ENCODE measurements around the gene SLC6A9. TPM values are rescaled to one million over a fixed set of nuclear protein-coding genes. Genes with fewer than 3 reads are reported as not detected.

The SLC6A9 gene
- total and polyA plus RNA-seq, 7 donors, result 0.28 to 1.2 (median 0.71) TPM

DNA sequence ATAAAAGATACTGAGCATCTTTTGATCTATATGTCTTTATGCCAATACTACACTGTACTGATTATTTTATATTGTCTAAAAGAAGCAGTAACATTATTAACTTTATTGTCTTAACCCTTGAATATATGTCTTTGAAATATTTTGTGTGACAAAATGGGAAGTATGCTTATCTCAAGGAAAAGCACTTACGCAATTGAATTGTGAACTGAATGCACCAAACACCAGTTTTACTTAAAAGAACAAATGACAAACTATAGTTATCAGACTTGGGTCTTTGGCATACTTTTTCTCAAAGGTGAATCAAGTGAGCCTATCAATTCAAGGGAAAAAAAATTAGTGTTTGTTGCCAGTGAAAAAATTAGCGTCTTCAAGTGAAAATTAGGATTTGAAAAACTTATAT is 9.2 kb upstream of the SLC6A9 start:
- WGBS, 3 donors, result 91 to 96% (median 93%) methylated on average over 2 of the region's 2 CpGs
- DNase-seq (no peak), ATAC-seq (no peak)
- Histone ChIP-seq H3K9me3 (no peaks in the 10 kb centered on the region), H3K36me3 (ENCODE audit: insufficient read depth in 1 of 2, low read depth in 1 of 2) (no peaks in the 10 kb centered on the region), H3K27me3 (ENCODE audit: insufficient read depth in 3 of 3, low read length in 2 of 3) (no peaks in the 10 kb centered on the region), H3K4me1 (peaks cover 15% of the 10 kb centered on the region), H3K4me3 (no peak overlapping the region), H3K27ac (no peak overlapping the region)
- intact Hi-C loops (cut with DNase I), result no loop called here
- TF ChIP-seq, protein P1, sequence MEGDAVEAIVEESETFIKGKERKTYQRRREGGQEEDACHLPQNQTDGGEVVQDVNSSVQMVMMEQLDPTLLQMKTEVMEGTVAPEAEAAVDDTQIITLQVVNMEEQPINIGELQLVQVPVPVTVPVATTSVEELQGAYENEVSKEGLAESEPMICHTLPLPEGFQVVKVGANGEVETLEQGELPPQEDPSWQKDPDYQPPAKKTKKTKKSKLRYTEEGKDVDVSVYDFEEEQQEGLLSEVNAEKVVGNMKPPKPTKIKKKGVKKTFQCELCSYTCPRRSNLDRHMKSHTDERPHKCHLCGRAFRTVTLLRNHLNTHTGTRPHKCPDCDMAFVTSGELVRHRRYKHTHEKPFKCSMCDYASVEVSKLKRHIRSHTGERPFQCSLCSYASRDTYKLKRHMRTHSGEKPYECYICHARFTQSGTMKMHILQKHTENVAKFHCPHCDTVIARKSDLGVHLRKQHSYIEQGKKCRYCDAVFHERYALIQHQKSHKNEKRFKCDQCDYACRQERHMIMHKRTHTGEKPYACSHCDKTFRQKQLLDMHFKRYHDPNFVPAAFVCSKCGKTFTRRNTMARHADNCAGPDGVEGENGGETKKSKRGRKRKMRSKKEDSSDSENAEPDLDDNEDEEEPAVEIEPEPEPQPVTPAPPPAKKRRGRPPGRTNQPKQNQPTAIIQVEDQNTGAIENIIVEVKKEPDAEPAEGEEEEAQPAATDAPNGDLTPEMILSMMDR (IDR thresholded peaks at IDR 0.05), result no peak

DNA sequence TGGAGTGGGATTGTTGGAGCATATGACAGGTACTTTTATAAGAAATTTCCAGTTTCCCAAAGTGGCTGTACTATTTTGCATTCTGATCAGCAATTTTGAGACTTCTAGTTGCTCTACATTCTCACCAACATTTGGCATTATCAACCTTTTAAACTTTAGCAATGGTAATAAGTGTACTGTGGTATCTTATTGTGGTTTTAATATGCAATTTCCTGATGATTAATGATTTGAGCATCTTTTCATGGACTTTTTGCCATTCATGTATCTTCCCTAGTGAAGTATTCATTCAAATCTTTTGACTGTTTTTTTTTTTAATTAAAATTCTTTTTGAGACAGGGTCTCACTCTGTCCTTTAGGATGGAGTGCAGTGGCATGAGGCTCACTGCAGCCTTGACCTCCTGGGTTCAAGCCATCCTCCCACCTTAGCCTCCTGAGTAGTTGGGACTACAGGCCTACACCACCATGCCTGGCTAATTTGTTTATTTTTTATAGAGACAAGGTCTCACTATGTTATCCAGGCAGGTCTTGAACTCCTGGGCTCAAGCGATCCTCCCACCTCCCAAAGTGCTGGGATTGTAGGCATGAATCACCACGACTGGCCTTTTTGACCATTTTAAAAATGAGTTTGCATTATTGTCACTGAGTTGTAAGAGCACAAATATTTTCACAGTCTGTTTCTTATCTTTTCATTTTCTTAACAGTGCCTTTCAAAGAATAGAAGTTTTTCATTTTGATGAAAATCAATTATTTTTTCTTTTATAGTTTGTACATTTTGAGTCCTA is 7.8 kb upstream of the SLC6A9 start:
- Histone ChIP-seq H3K4me1 (peaks cover 18% of the 10 kb centered on the region), H3K36me3 (ENCODE audit: insufficient read depth in 1 of 2, low read depth in 1 of 2) (no peaks in the 10 kb centered on the region), H3K27ac (no peak overlapping the region), H3K4me3 (no peak overlapping the region), H3K9me3 (no peaks in the 10 kb centered on the region), H3K27me3 (ENCODE audit: insufficient read depth in 3 of 3, low read length in 2 of 3) (no peaks in the 10 kb centered on the region)
- TF ChIP-seq, protein P1 (IDR thresholded peaks at IDR 0.05), result no peak
- ATAC-seq (no peak), DNase-seq (no peak)
- intact Hi-C loops (cut with DNase I), result loop anchor here (5.0 to 10.0 kb wide), 3 partner anchors 37 to 277 kb away; no protein-coding TSS in a partner anchor
- 88 to 90% (median 89%) methylated on average over 2 of the region's 2 CpGs for WGBS, 3 donors

DNA sequence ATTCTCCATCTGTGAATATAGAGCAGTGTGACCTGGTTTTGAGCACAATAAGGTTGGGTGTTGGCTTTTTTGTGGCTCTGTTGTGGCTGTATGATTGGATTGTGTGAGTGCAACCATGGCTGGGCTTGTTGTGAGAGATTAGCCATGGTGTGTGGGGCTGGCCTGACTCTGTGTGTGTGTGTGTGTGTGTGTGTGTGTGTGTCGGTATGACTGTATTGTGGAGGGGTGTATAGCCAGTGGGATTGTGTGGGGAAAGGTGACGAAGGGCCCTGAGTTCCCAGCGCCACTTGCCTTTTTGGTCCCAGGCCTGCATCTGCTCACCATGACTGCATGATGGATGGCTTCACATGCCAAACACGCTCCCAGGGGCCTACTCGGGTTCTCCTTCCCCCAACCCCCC is 5.9 kb upstream of the SLC6A9 start:
- H3K4me1 ChIP-seq, result peaks cover 18% of the 10 kb centered on the region
- intact Hi-C loops (cut with DNase I), result loop anchor here (5.0 to 10.0 kb wide), 3 partner anchors 35 to 275 kb away; no protein-coding TSS in a partner anchor
- TF ChIP-seq, protein P1 (IDR thresholded peaks at IDR 0.05), result no peak
- no peaks in the 10 kb centered on the region for H3K27me3 ChIP-seq (ENCODE audit: insufficient read depth in 3 of 3, low read length in 2 of 3)
- 47 to 55% (median 52%) methylated on average over 5 of the region's 5 CpGs for WGBS, 3 donors
- H3K4me3 ChIP-seq, result no peak overlapping the region
- H3K9me3 ChIP-seq, result no peaks in the 10 kb centered on the region
- DNase-seq (no peak), ATAC-seq (no peak)
- H3K27ac ChIP-seq, result no peak overlapping the region
- H3K36me3 ChIP-seq (ENCODE audit: insufficient read depth in 1 of 2, low read depth in 1 of 2), result no peaks in the 10 kb centered on the region

DNA sequence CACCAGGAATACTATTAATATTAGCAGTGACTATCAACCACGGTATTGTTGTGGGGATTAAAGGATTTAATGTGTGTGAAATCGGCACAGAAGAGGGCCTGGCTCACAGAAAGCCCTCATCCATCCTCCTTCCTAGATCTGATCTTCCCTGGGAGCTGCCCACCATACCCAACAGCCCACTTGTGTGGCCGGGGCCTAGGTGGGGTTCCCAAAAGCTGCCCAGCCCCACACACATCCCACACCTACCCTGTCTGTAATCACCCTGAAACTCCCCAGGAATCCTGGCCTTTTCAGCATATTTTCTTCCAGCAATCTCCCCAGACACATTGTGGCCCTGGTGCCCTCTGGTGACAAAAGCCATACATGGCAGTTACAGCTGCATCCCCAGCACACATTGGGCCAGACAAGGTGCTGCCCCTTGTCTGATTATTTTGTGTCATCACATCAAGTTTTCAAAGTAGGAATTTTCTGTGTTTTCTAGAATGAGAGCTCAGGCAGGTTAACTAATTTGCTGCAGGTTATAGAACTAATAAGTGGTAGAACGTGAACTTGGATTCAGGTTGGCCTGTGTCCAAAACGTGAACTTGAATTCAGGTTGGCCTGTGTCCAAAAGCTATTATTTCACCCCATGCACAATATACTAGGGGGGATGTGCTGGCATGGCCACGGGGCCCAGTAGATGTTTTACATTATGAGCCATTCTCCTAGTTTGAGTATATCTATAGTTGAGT is 5.3 kb upstream of the SLC6A9 start:
- TF ChIP-seq, protein P1 (IDR thresholded peaks at IDR 0.05), result peak; percentile 73
- no peaks in the 10 kb centered on the region for H3K9me3 ChIP-seq
- intact Hi-C loops (cut with DNase I), result loop anchor here (1.0 to 10.0 kb wide), 4 partner anchors 31 to 274 kb away; no protein-coding TSS in a partner anchor
- peaks cover 18% of the 10 kb centered on the region for H3K4me1 ChIP-seq
- H3K27me3 ChIP-seq (ENCODE audit: insufficient read depth in 3 of 3, low read length in 2 of 3), result no peaks in the 10 kb centered on the region
- DNase-seq (peak; percentile 55 to 74), ATAC-seq (peak; percentile 76 to 91 (median 81))
- H3K4me3 ChIP-seq, result no peak overlapping the region
- no peak overlapping the region for H3K27ac ChIP-seq
- H3K36me3 ChIP-seq (ENCODE audit: insufficient read depth in 1 of 2, low read depth in 1 of 2), result no peaks in the 10 kb centered on the region
- WGBS, 3 donors, result 4 to 12% (median 6%) methylated on average over 6 of the region's 6 CpGs

Data from psoas muscle (tissue), 8 donors.